NCI-H2196 (cell line): ENCODE data around the gene LRP3.
A peak's percentile ranks its signal among the peaks of the same experiment; 100 is the strongest.
"Not testable (repeated sequence)": the region's sequence is repeated elsewhere in the genome, so short reads cannot be mapped to it uniquely, and the experiment has no call there.

Experiments
- DNase-seq: peaks from one replicate; lab custom pipeline; 2025; ENCODE audit not compliant: unreplicated experiment; lab: John Stamatoyannopoulos, UW

The LRP3 gene

GRCh38 chr19:33215438-33216197, 21.5 kb downstream of the LRP3 start:
- no peak for DNase-seq

- no peak for DNase-seq
Measured at GRCh38 chr19:33216198-33216830, 22.2 kb downstream of the LRP3 start.

- no peak for DNase-seq
Measured at GRCh38 chr19:33217881-33218280, 23.8 kb downstream of the LRP3 start.

- no peak for DNase-seq
Measured at GRCh38 chr19:33219261-33219815, 25.2 kb downstream of the LRP3 start.

GRCh38 chr19:33220115-33220514, 26.0 kb downstream of the LRP3 start:
- DNase-seq: no peak

GRCh38 chr19:33220735-33221134, 26.6 kb downstream of the LRP3 start:
- DNase-seq: no peak

GRCh38 chr19:33221638-33222037, 27.5 kb downstream of the LRP3 start:
- no peak for DNase-seq

- DNase-seq: not testable (repeated sequence)
Measured at GRCh38 chr19:33222255-33222654, 28.1 kb downstream of the LRP3 start.

- DNase-seq: no peak
Measured at GRCh38 chr19:33224694-33225457, 30.7 kb downstream of the LRP3 start.

- no peak for DNase-seq
Measured at GRCh38 chr19:33225458-33225926, 31.4 kb downstream of the LRP3 start, which contains the start of gene SLC7A10. SLC7A10 (minus strand) TSS chr19:33225850; CDS start chr19:33225703, 147 bp downstream.

- DNase-seq: peak; percentile 18
Measured at GRCh38 chr19:33226550-33227241, 32.6 kb downstream of the LRP3 start.

- no peak for DNase-seq
Measured at GRCh38 chr19:33227242-33227650, 33.1 kb downstream of the LRP3 start.

GRCh38 chr19:33227870-33228599, 33.9 kb downstream of the LRP3 start:
- DNase-seq: no peak

- no peak for DNase-seq
Measured at GRCh38 chr19:33229962-33230361, 35.8 kb downstream of the LRP3 start.

- DNase-seq: no peak
Measured at GRCh38 chr19:33231511-33231910, 37.4 kb downstream of the LRP3 start.

GRCh38 chr19:33232656-33233055, 38.5 kb downstream of the LRP3 start:
- no peak for DNase-seq

GRCh38 chr19:33233056-33233873, 39.1 kb downstream of the LRP3 start:
- no peak for DNase-seq

GRCh38 chr19:33234092-33234491, 40.0 kb downstream of the LRP3 start:
- no peak for DNase-seq

- DNase-seq: no peak
Measured at GRCh38 chr19:33234736-33235135, 40.6 kb downstream of the LRP3 start.
